ENCODE data around the gene SDCCAG8.

Gene SDCCAG8

GRCh38 chr1:243465081-243465480 is 209.2 kb downstream of the SDCCAG8 start:
- Histone ChIP-seq H3K4me3 (ENCODE audit: low read depth, low read length) (no peak overlapping the region), H3K27me3 (ENCODE audit: control insufficient read depth, insufficient read depth, low read length) (no peaks in the 10 kb centered on the region), H2AFZ (no peak overlapping the region), H3K9me3 (ENCODE audit: control insufficient read depth, low read length) (no peaks in the 10 kb centered on the region), H3K79me2 (no peaks in the 10 kb centered on the region), H3K4me1 (no peaks in the 10 kb centered on the region), H3K9ac (no peak overlapping the region), H3K4me2 (ENCODE audit: low read length) (no peak overlapping the region), H3K27ac (no peak overlapping the region), H3K36me3 (ENCODE audit: control insufficient read depth, insufficient read depth, low read length) (no peaks in the 10 kb centered on the region)
- no peak for TF ChIP-seq CTCF (IDR thresholded peaks at IDR 0.05)

GRCh38 chr1:243465738-243466137 is 209.9 kb downstream of the SDCCAG8 start:
- no peak overlapping the region for H2AFZ ChIP-seq
- H3K36me3 ChIP-seq (ENCODE audit: control insufficient read depth, insufficient read depth, low read length), result no peaks in the 10 kb centered on the region
- H3K9ac ChIP-seq, result no peak overlapping the region
- H3K9me3 ChIP-seq (ENCODE audit: control insufficient read depth, low read length), result no peaks in the 10 kb centered on the region
- H3K79me2 ChIP-seq, result no peaks in the 10 kb centered on the region
- H3K4me1 ChIP-seq, result no peaks in the 10 kb centered on the region
- no peaks in the 10 kb centered on the region for H3K27me3 ChIP-seq (ENCODE audit: control insufficient read depth, insufficient read depth, low read length)
- TF ChIP-seq CTCF (IDR thresholded peaks at IDR 0.05), result no peak
- no peak overlapping the region for H3K27ac ChIP-seq
- H3K4me2 ChIP-seq (ENCODE audit: low read length), result no peak overlapping the region
- no peak overlapping the region for H3K4me3 ChIP-seq (ENCODE audit: low read depth, low read length)

GRCh38 chr1:243469497-243469896 is 213.7 kb downstream of the SDCCAG8 start:
- Histone ChIP-seq H3K27ac (no peak overlapping the region), H2AFZ (no peak overlapping the region), H3K9ac (no peak overlapping the region), H3K4me2 (ENCODE audit: low read length) (no peak overlapping the region), H3K4me1 (no peaks in the 10 kb centered on the region), H3K36me3 (ENCODE audit: control insufficient read depth, insufficient read depth, low read length) (no peaks in the 10 kb centered on the region), H3K4me3 (ENCODE audit: low read depth, low read length) (no peak overlapping the region), H3K9me3 (ENCODE audit: control insufficient read depth, low read length) (no peaks in the 10 kb centered on the region), H3K27me3 (ENCODE audit: control insufficient read depth, insufficient read depth, low read length) (no peaks in the 10 kb centered on the region), H3K79me2 (no peaks in the 10 kb centered on the region)
- TF ChIP-seq CTCF (IDR thresholded peaks at IDR 0.05), result no peak

GRCh38 chr1:243470502-243470901 is 214.7 kb downstream of the SDCCAG8 start:
- Histone ChIP-seq H2AFZ (no peak overlapping the region), H3K27me3 (ENCODE audit: control insufficient read depth, insufficient read depth, low read length) (no peaks in the 10 kb centered on the region), H3K9ac (no peak overlapping the region), H3K4me2 (ENCODE audit: low read length) (no peak overlapping the region), H3K4me1 (no peaks in the 10 kb centered on the region), H3K4me3 (ENCODE audit: low read depth, low read length) (no peak overlapping the region), H3K9me3 (ENCODE audit: control insufficient read depth, low read length) (no peaks in the 10 kb centered on the region), H3K27ac (no peak overlapping the region), H3K36me3 (ENCODE audit: control insufficient read depth, insufficient read depth, low read length) (no peaks in the 10 kb centered on the region), H3K79me2 (no peaks in the 10 kb centered on the region)
- no peak for TF ChIP-seq CTCF (IDR thresholded peaks at IDR 0.05)

DNA sequence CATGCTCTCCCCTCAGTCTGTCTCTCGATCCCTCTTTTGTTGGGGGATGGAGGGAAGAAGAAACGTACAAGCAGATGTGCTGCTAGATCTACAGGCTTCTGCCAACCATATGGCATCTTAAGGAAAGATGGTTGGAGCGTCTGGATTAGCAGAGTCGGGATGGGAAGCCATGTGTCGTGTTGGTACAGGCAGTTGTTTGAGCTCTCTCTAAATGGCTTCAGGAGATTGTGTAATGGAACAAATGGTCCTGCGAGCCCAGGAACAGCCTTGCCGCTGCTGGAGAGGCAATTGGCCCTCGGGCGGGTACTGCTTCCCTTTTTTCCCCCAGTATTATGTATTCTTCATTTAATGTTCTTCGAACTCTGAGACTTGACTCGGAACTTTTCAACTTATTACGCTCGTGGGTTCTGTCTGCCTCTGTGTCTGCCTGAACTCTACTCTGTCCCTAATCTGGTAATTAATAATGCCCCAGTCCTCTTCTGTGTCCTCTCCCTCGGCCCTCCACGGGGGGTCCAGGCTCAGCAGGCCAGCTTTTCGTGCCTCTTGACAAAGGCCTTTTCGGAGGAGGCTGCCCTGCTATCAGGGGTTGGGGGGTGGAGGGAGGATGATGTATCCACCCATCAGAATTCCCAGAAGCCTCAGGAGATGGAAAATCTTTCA is 215.3 kb downstream of the SDCCAG8 start:
- no peaks in the 10 kb centered on the region for H3K27me3 ChIP-seq (ENCODE audit: control insufficient read depth, insufficient read depth, low read length)
- H3K36me3 ChIP-seq (ENCODE audit: control insufficient read depth, insufficient read depth, low read length), result no peaks in the 10 kb centered on the region
- H3K9me3 ChIP-seq (ENCODE audit: control insufficient read depth, low read length), result no peaks in the 10 kb centered on the region
- H3K4me3 ChIP-seq (ENCODE audit: low read depth, low read length), result no peak overlapping the region
- H3K4me2 ChIP-seq (ENCODE audit: low read length), result no peak overlapping the region
- H3K27ac ChIP-seq, result no peak overlapping the region
- no peak overlapping the region for H3K9ac ChIP-seq
- no peaks in the 10 kb centered on the region for H3K4me1 ChIP-seq
- H3K79me2 ChIP-seq, result no peaks in the 10 kb centered on the region
- no peak for TF ChIP-seq CTCF (IDR thresholded peaks at IDR 0.05)
- H2AFZ ChIP-seq, result no peak overlapping the region
